H1 (cell line): ENCODE data around the gene SLC23A3. TPM values are rescaled to one million over a fixed set of nuclear protein-coding genes. Genes with fewer than 3 reads are reported as not detected.

ENCODE experiments used
- CTCF ChIA-PET: fragments of 300-600 bp; sonication (Branson Sonifier 250); formaldehyde crosslinking; loops from one replicate; lab custom pipeline; 2021; ENCODE audit not compliant: partially characterized antibody; lab: Charles Lee
- POLR2A ChIA-PET: fragments of 300-600 bp; sonication (Branson Sonifier 250); formaldehyde crosslinking; loops from one replicate; lab custom pipeline; 2021; ENCODE audit warnings: inconsistent platforms; ENCODE audit not compliant: partially characterized antibody; lab: Charles Lee
- DNase-seq, 2 experiments: peaks; one replicate each; pipeline versions ENCODE4 v3.0.0 to v3.0.0-alpha.2; 2010 to 2022; ENCODE audit warnings: low spot score in 2 of 2, low read depth in 1 of 2, mixed read lengths in 1 of 2
- FAIRE-seq: peaks from 2 replicates; lab custom pipeline; 2011; peaks lifted over from hg19 to GRCh38; lab: Jason Lieb, UNC
- H2AFZ ChIP-seq: 2 replicates; pipeline ENCODE4 v1.8.1; 2012; ENCODE audit warnings: low read length, inconsistent platforms
- H2AK5ac ChIP-seq: 2 replicates; pipeline ENCODE4 v1.6.1; 2013; ENCODE audit warnings: low read depth, low read length
- H2BK120ac ChIP-seq: replicated peaks from 2 replicates; pipeline ENCODE3; 2013; ENCODE audit warnings: low read depth, low read length, inconsistent platforms
- H2BK12ac ChIP-seq: 2 replicates; pipeline ENCODE4 v1.6.1; 2013; ENCODE audit warnings: low read depth, low read length
- H2BK15ac ChIP-seq: 2 replicates; pipeline ENCODE4 v1.6.1; 2013; ENCODE audit warnings: low read length
- H2BK20ac ChIP-seq: 2 replicates; pipeline ENCODE4 v1.6.1; 2013; ENCODE audit warnings: low read length
- H2BK5ac ChIP-seq: 2 replicates; pipeline ENCODE4 v1.6.1; 2013; ENCODE audit warnings: low read depth, low read length
- H3K14ac ChIP-seq: 2 replicates; pipeline ENCODE4 v1.6.1; 2013; ENCODE audit warnings: inconsistent platforms; ENCODE audit not compliant: insufficient read length
- H3K18ac ChIP-seq: 2 replicates; pipeline ENCODE4 v1.6.1; 2013; ENCODE audit warnings: low read length; ENCODE audit errors: extremely low read depth
- H3K23ac ChIP-seq: 2 replicates; pipeline ENCODE4 v1.6.1; 2013; ENCODE audit warnings: inconsistent platforms; ENCODE audit not compliant: insufficient read length
- H3K23me2 ChIP-seq: 2 replicates; pipeline ENCODE4 v1.6.1; 2013; ENCODE audit warnings: low read depth, low read length
- H3K27ac ChIP-seq: 2 replicates; pipeline ENCODE4 v1.6.1; 2011; ENCODE audit warnings: low read depth, low read length, inconsistent platforms
- H3K27me3 ChIP-seq, 4 experiments: replicated peaks in 1 of 4; 1 replicate in 1 of 4; 2 replicates in 3 of 4; pipeline versions ENCODE4 v1.6.1 to v1.8.1; 2011 to 2013; ENCODE audit warnings: low read length in 3 of 4, mild to moderate bottlenecking in 3 of 4, inconsistent platforms in 2 of 4, mixed read lengths in 2 of 4, moderate library complexity in 1 of 4; ENCODE audit not compliant: control insufficient read depth in 3 of 4, insufficient read depth in 3 of 4; ENCODE audit errors: extremely low read depth in 1 of 4
- H3K36me3 ChIP-seq, 4 experiments: 2 replicates each; pipeline versions ENCODE4 v1.6.1 to v1.8.1; 2011 to 2013; ENCODE audit warnings: mild to moderate bottlenecking in 4 of 4, low read length in 3 of 4, moderate library complexity in 2 of 4, control low read depth in 1 of 4, inconsistent platforms in 1 of 4; ENCODE audit not compliant: insufficient read depth in 4 of 4, control insufficient read depth in 2 of 4
- H3K4ac ChIP-seq: replicated peaks from 2 replicates; pipeline ENCODE3; 2013; ENCODE audit warnings: low read length, low read depth, mixed read lengths, inconsistent platforms; ENCODE audit not compliant: insufficient read length
- H3K4me1 ChIP-seq, 4 experiments: replicated peaks in 1 of 4; 1 replicate in 1 of 4; 2 replicates in 3 of 4; pipeline versions ENCODE4 v1.6.1 to v1.8.1; 2011 to 2013; ENCODE audit warnings: low read length in 3 of 4, inconsistent platforms in 2 of 4, mixed read lengths in 1 of 4; ENCODE audit not compliant: insufficient read depth in 4 of 4, control insufficient read depth in 3 of 4
- H3K4me2 ChIP-seq, 2 experiments: 2 replicates each; pipeline versions ENCODE4 v1.6.1 to v1.8.1; 2011 to 2013; ENCODE audit warnings: low read depth in 2 of 2, low read length in 2 of 2, control low read depth in 1 of 2, inconsistent platforms in 1 of 2, mild to moderate bottlenecking in 1 of 2; ENCODE audit not compliant: insufficient read depth in 1 of 2
- H3K4me3 ChIP-seq, 4 experiments: fragments of 200-600, 300-600 bp in 1 of 4; sonication (generic), shearing (Covaris generic), sonication (Bioruptor Twin) in 1 of 4; 2 replicates each; pipeline versions ENCODE4 v1.5.1 to v1.8.1; 2011 to 2016; ENCODE audit warnings: low read length in 4 of 4, low read depth in 3 of 4, control low read depth in 2 of 4, inconsistent platforms in 2 of 4, mild to moderate bottlenecking in 2 of 4, mixed read lengths in 1 of 4, moderate library complexity in 1 of 4; ENCODE audit not compliant: insufficient read depth in 2 of 4; ENCODE audit errors: extremely low read depth in 1 of 4
- H3K56ac ChIP-seq: replicated peaks from 2 replicates; pipeline ENCODE3; 2013; ENCODE audit warnings: low read depth, mild to moderate bottlenecking, mixed read lengths, low read length, inconsistent platforms; ENCODE audit not compliant: insufficient read length
- H3K79me1 ChIP-seq: 2 replicates; pipeline ENCODE4 v1.6.1; 2013; ENCODE audit warnings: low read depth, low read length, control low read depth
- H3K79me2 ChIP-seq, 2 experiments: 2 replicates each; pipeline versions ENCODE4 v1.6.1 to v1.8.1; 2012 to 2013; ENCODE audit warnings: low read length in 2 of 2, mild to moderate bottlenecking in 2 of 2, inconsistent platforms in 1 of 2; ENCODE audit not compliant: insufficient read depth in 2 of 2, control insufficient read depth in 1 of 2
- H3K9ac ChIP-seq, 4 experiments: replicated peaks in 1 of 4; 1 replicate in 1 of 4; 2 replicates in 3 of 4; pipeline versions ENCODE4 v1.6.1 to v1.8.1; 2011 to 2013; ENCODE audit warnings: low read depth in 3 of 4, low read length in 3 of 4, control low read depth in 2 of 4, mild to moderate bottlenecking in 2 of 4, moderate library complexity in 2 of 4, inconsistent platforms in 1 of 4; ENCODE audit errors: extremely low read depth in 1 of 4
- H3K9me3 ChIP-seq, 2 experiments: 2 replicates each; pipeline versions ENCODE4 v1.6.1 to v1.8.1; 2012 to 2013; ENCODE audit warnings: mild to moderate bottlenecking in 2 of 2, moderate library complexity in 2 of 2, control low read depth in 1 of 2, inconsistent platforms in 1 of 2, low read depth in 1 of 2, low read length in 1 of 2, mixed read lengths in 1 of 2; ENCODE audit not compliant: insufficient read depth in 2 of 2
- H4K20me1 ChIP-seq, 2 experiments: replicated peaks in 1 of 2; 2 replicates each; pipeline versions ENCODE3 to v1.8.1; 2011 to 2013; ENCODE audit warnings: inconsistent platforms in 2 of 2, low read length in 2 of 2, mild to moderate bottlenecking in 1 of 2; ENCODE audit not compliant: insufficient read depth in 2 of 2, control insufficient read depth in 1 of 2
- H4K5ac ChIP-seq: 2 replicates; pipeline ENCODE4 v1.6.1; 2013; ENCODE audit warnings: low read length, low read depth, mixed read lengths, inconsistent platforms; ENCODE audit not compliant: insufficient read length
- H4K8ac ChIP-seq: 2 replicates; pipeline ENCODE4 v1.8.0; 2013; ENCODE audit warnings: mild to moderate bottlenecking, moderate library complexity, low read length, inconsistent platforms; ENCODE audit not compliant: insufficient read depth; ENCODE audit errors: extremely low read depth
- H4K91ac ChIP-seq: replicated peaks from 2 replicates; pipeline ENCODE3; 2013; ENCODE audit warnings: low read length, mixed read lengths, inconsistent platforms; ENCODE audit not compliant: insufficient read length
- CBX5 ChIP-seq: fragments of 300-800, 300-1000 bp; sonication (generic); IDR thresholded peaks from 2 replicates; pipeline ENCODE4 v1.7.1; 2016; ENCODE audit warnings: antibody characterized with exemption, low read length, low read depth
- HDAC2 ChIP-seq, 2 experiments: fragments of 300-600 bp in 1 of 2; sonication (generic) in 1 of 2; IDR thresholded peaks; 2 replicates each; pipeline ENCODE4 v1.6.1; 2011 to 2012; ENCODE audit warnings: low read depth in 2 of 2, low read length in 2 of 2, mild to moderate bottlenecking in 2 of 2, moderate library complexity in 2 of 2, borderline replicate concordance in 1 of 2, inconsistent platforms in 1 of 2
- JUND ChIP-seq: IDR thresholded peaks from 2 replicates; pipeline ENCODE4 v1.6.1; 2011; ENCODE audit warnings: mild to moderate bottlenecking, improper control_type of control experiment, low read length
- KDM4A ChIP-seq: IDR thresholded peaks from one replicate; pipeline ENCODE4 v1.7.1; 2012; ENCODE audit warnings: low read depth, mild to moderate bottlenecking, moderate library complexity, low read length, inconsistent platforms; ENCODE audit not compliant: severe bottlenecking
- KDM5A ChIP-seq: fragments of 200-600 bp; IDR thresholded peaks from 2 replicates; pipeline ENCODE4 v1.7.1; 2012; ENCODE audit warnings: mild to moderate bottlenecking, low read length, inconsistent platforms, mixed read lengths
- PHF8 ChIP-seq: fragments of 200-600 bp; sonication (generic); conservative IDR thresholded peaks from 2 replicates; pipeline ENCODE4 v1.7.1; 2012; ENCODE audit warnings: low read depth, mild to moderate bottlenecking, inconsistent platforms, low read length, moderate library complexity
- whole genome bisulfite sequencing, 2 experiments: shearing (Covaris generic) in 1 of 2; methylation state at CpG; one replicate each; pipeline versions ENCODE4 v1.1.6 to v1.1.7; 2013 to 2015; ENCODE audit warnings: low lambda C conversion rate in 2 of 2, mixed read lengths in 2 of 2, inconsistent platforms in 1 of 2, low coverage in 1 of 2, missing lambda C conversion rate in 1 of 2; ENCODE audit not compliant: insufficient replicate concordance in 2 of 2, insufficient coverage in 1 of 2, insufficient read length in 1 of 2; ENCODE audit errors: extremely low coverage in 1 of 2, missing lambda C conversion rate in 1 of 2; 5-methylcytosine and 5-hydroxymethylcytosine counted together
- polyA plus RNA-seq, 7 experiments: library from polyadenylated mRNA; depleted of rRNA in 3 of 7; stranded (reverse) in 5 of 7; unstranded in 2 of 7; fragments of >200 nt in 5 of 7; fragments of 200-250 nt in 2 of 7; gene quantifications; 1 replicate in 5 of 7; 2 replicates in 1 of 7; 4 replicates in 1 of 7; pipeline versions ENCODE4 v1.2.1 to v1.2.3, GENCODE V29; 2011 to 2013; ENCODE audit warnings: missing spikeins in 2 of 7, mixed read lengths in 2 of 7
- total RNA-seq: library from RNA; stranded (reverse); fragmentation: NEBNext Ultra II Directional; extraction: Animal tissue kit (Norgen Biotek cat#: 25700); gene quantifications from 2 replicates; pipeline ENCODE4 v1.2.1, GENCODE V29; 2021

SLC23A3 gene
- total and polyA plus RNA-seq, 2 of the 8 experiments (the other 6 are each of a cell fraction or from before 2014, with no cell fraction given), result 0.35 to 0.84 TPM

DNA sequence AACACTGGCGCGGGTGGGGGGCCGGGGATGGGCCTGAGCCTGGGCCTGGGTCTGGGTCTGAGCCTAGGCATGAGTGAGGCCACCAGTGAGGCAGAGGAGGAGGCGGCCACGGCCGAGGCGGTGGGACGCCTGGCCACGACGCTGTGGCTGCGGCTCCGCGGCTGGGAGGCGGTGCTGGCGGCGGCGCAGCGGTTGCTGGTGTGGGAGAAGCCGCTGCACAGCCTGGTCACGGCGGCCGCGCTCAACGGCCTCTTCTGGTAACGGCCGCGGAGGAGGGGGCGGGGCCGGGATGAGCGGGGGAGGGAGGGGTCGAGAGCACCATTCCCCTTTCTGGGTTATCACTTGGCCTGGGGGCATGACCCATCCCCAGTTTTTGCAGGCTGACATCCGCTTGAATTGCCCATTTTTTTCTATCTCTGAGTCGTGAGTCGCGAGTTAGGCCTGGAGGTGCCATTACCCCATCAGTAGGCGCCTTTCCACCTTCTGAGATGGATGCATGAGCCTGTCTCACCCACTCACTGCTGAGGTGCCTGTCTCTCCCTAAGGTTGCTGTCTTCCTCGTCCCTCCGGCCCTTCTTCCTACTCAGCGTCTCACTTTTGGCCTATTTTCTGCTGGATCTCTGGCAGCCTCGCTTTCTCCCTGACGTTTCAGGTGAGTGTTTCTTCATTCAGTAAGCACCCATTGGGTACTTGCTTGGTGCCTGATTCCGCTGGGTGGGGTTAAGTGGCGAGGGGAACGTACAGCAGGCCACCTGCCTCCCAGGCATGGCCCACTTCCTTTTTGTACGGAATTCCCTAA lies 8.7 kb upstream of the SLC23A3 start:
- Histone ChIP-seq H2AK5ac (no peak overlapping the region), H3K18ac (no peak overlapping the region; the same call in 1 of the 2 replicates), H2AFZ (peak overlapping the region; percentile 34; the same call in 1 of the 2 replicates), H3K9ac (peak overlapping the region; percentile 34 to 92 (median 58)), H2BK120ac (no peak overlapping the region), H3K4me2 (peak overlapping the region; percentile 82 to 96), H4K5ac (no peak overlapping the region), H2BK15ac (no peak overlapping the region; the same call in 1 of the 2 replicates), H4K20me1 (peaks cover 0 to 3% of the 10 kb centered on the region in 2 experiments), H2BK5ac (peak overlapping the region; percentile 6; the same call in 1 of the 2 replicates), H4K91ac (peak overlapping the region; percentile 40), H2BK12ac (no peak overlapping the region; the same call in 1 of the 2 replicates), H3K36me3 (peaks cover 6 to 37% (median 24%) of the 10 kb centered on the region in 4 experiments; a peak in 6 of 8 replicates), H2BK20ac (no peak overlapping the region), H3K4me3 (peak overlapping the region; percentile 61 to 89 (median 72)), H3K79me1 (peaks cover 6% of the 10 kb centered on the region), H3K23ac (no peak overlapping the region), H3K23me2 (peaks cover 11% of the 10 kb centered on the region; the same call in 1 of the 2 replicates), H3K79me2 (peaks cover 0 to 8% of the 10 kb centered on the region in 2 experiments; a peak in 1 of 4 replicates), H3K56ac (no peak overlapping the region), H4K8ac (peak overlapping the region; percentile 81), H3K4ac (no peak overlapping the region), H3K14ac (no peak overlapping the region), H3K27me3 (no peaks in the 10 kb centered on the region), H3K27ac (no peak overlapping the region), H3K9me3 (no peaks in the 10 kb centered on the region), H3K4me1 (peaks cover 0 to 13% (median 6%) of the 10 kb centered on the region in 4 experiments; a peak in 6 of 7 replicates)
- TF ChIP-seq HDAC2 (IDR thresholded peaks at IDR 0.05; ENCODE audit: borderline replicate concordance in 1 of 2, low read depth in 2 of 2, low read length in 2 of 2) (0 out of 4 replicates have a peak, but pooled peaks of 1 of the 2 experiments have one; percentile 50), PHF8 (peak; percentile 56), KDM4A (peak; percentile 73), JUND (no peak), KDM5A (peak; percentile 43; the same call in 1 of the 2 replicates), CBX5 (no peak)
- DNase-seq, result peak in 1 of 2 experiments; percentile 64
- 13% methylated on average over 26 of the region's 45 CpGs; no CpG with 5 or more reads in 1 of the 2 experiments for WGBS, 2 experiments
- CTCF ChIA-PET, result interaction anchor here (1.0 kb wide), 1 partner anchor 24 kb away, joined by 5 read pairs; no protein-coding TSS in a partner anchor
- no peak for FAIRE-seq
- POLR2A ChIA-PET, result interaction anchor here (0.6 to 3.0 kb wide), 2 partner anchors 40 to 113 kb away, joined by 3 to 21 read pairs; partner anchors contain the start of gene ABCB6
